ENCODE data around the gene GALR2. TPM values are rescaled to one million over a fixed set of nuclear protein-coding genes. Genes with fewer than 3 reads are reported as not detected.

GALR2 gene
- total RNA-seq, 1 experiment from 2014 or later = 0.61 TPM

DNA sequence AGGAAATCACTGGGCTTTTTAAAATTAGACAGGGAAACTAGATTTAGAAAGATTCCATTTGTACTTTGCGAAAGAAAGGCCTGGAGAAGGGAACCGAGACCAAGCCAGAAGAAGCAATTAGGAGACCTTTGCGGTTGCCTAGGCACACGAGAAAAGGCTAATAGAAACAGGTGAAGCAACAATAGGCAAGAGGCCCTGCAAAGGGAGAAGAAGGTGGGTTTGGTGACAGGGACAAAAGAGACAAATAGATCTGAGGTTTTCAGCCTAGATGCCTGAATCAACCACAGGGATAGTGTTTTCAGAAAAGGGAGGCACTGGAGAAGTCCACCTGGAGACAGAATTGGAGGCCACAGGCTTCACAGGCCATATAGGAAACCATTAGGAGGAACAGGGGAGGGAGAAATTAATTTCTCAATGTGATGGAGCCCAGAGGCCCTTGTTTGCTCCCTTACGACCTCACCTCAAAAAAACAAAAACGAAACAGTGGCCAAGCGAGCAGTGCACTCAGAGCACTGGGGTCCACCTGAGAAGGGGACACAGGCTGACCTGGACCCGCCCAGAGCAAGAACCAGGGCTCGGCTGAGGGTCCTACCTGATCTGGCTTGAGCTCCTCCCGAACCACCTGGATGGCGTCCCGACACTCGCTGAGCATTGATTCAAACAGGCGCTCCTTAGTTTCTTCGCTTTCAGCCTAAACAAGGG lies 24.6 kb upstream of the GALR2 start:
- Mint-ChIP-seq H3K4me3 (ENCODE audit: low read depth, unreplicated experiment) (peak overlapping the region; percentile 66), H3K36me3 (ENCODE audit: insufficient read depth, unreplicated experiment) (peaks cover 86% of the 10 kb centered on the region), H3K27ac (ENCODE audit: unreplicated experiment) (peak overlapping the region; percentile 94)

DNA sequence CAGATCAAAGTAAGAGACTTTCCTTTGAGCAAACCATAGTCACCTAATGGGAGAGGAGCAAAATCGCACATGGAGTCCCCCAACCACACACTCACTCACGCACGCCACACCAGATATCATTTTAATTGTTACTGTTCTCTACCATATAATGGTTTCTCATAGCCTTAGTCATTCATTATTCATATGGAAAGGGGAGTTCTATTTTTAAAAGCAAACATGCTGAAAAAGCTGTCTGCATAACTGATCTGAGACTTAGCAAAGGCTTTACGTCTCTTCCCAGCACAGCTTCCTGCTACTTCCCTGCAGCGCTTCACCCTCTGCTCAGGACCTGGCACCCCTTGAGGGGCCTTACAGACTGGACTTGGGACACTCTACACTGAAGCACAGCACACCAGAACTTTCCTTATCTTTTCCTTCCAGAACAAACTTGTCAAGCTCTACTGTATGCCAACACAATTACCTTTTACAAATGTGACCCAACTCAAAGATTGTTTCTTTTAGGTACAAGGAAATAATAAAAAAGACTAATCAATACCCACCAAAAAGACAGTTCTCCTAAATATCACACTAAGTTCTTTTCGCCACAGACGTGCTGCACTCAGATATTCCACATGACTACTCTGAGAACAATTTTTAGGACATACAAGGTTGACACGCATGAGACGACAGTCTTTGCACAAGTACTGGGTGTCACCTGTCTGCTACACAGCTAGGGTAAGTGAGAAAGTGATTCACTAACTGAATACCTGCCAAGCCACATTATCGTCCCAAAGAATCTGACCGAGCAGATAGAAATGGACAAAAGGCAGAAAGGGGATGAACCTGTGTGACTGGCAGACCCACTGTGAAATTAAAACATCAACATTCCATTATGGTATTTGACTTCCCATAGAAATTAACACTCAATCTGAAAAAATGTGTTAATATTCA lies 23.8 kb upstream of the GALR2 start:
- intact Hi-C loops (cut with micrococcal nuclease; ENCODE audit: unreplicated experiment) = no loop called here
- peaks cover 86% of the 10 kb centered on the region for H3K36me3 Mint-ChIP-seq (ENCODE audit: insufficient read depth, unreplicated experiment)

More for the DNA sequence above, 24.6 kb upstream of the GALR2 start:
- Mint-ChIP-seq H3K4me1 (ENCODE audit: low read depth, unreplicated experiment) (peaks cover 58% of the 10 kb centered on the region), H3K27me3 (ENCODE audit: unreplicated experiment) (no peaks in the 10 kb centered on the region), H3K9me3 (ENCODE audit: low read depth, unreplicated experiment) (no peaks in the 10 kb centered on the region)
- TF ChIP-seq, protein P1, sequence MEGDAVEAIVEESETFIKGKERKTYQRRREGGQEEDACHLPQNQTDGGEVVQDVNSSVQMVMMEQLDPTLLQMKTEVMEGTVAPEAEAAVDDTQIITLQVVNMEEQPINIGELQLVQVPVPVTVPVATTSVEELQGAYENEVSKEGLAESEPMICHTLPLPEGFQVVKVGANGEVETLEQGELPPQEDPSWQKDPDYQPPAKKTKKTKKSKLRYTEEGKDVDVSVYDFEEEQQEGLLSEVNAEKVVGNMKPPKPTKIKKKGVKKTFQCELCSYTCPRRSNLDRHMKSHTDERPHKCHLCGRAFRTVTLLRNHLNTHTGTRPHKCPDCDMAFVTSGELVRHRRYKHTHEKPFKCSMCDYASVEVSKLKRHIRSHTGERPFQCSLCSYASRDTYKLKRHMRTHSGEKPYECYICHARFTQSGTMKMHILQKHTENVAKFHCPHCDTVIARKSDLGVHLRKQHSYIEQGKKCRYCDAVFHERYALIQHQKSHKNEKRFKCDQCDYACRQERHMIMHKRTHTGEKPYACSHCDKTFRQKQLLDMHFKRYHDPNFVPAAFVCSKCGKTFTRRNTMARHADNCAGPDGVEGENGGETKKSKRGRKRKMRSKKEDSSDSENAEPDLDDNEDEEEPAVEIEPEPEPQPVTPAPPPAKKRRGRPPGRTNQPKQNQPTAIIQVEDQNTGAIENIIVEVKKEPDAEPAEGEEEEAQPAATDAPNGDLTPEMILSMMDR (IDR thresholded peaks at IDR 0.05; ENCODE audit: unreplicated experiment) = no peak
- CTCF ChIA-PET = interaction anchor here (1.5 kb wide), 1 partner anchor 40 kb away, joined by 4 read pairs; no protein-coding TSS in a partner anchor
- intact Hi-C loops (cut with micrococcal nuclease; ENCODE audit: unreplicated experiment) = no loop called here
- BruUV-seq (replicated peaks) = no TSS peak
- no peak for DNase-seq

DNA sequence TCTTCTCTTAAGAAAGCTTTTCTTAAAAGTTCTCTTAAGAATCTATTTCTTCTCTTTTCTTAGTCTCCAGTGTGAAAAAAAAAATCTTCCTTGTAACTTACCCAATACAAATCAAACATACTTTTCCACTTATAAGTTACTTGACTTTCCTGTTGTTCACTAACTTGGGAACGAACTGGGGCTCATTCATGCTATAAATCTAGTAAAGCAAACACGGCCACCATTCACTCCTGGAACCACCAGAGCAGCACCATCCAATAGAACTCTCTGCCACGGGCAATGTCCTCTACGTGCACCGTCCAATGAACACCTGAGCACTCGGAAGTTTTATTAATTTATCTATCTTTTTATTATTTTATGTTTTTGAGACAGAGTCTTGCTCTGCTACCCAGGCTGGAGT lies 23.0 kb upstream of the GALR2 start:
- peaks cover 86% of the 10 kb centered on the region for H3K36me3 Mint-ChIP-seq (ENCODE audit: insufficient read depth, unreplicated experiment)
- DNase-seq = no peak
- peak overlapping the region; percentile 94 for H3K27ac Mint-ChIP-seq (ENCODE audit: unreplicated experiment)
- H3K27me3 Mint-ChIP-seq (ENCODE audit: unreplicated experiment) = no peaks in the 10 kb centered on the region
- TF ChIP-seq, protein P1 (IDR thresholded peaks at IDR 0.05; ENCODE audit: unreplicated experiment) = no peak
- no peaks in the 10 kb centered on the region for H3K9me3 Mint-ChIP-seq (ENCODE audit: low read depth, unreplicated experiment)
- no TSS peak for BruUV-seq (replicated peaks)
- peaks cover 67% of the 10 kb centered on the region for H3K4me1 Mint-ChIP-seq (ENCODE audit: low read depth, unreplicated experiment)
- intact Hi-C loops (cut with micrococcal nuclease; ENCODE audit: unreplicated experiment) = no loop called here
- H3K4me3 Mint-ChIP-seq (ENCODE audit: low read depth, unreplicated experiment) = peak overlapping the region; percentile 66
- CTCF ChIA-PET = interaction anchor here (0.9 to 1.5 kb wide), 4 partner anchors 24 to 146 kb away, joined by 3 to 6 read pairs (median 4); partner anchors contain the start of gene EVPL

More for the DNA sequence above, 23.8 kb upstream of the GALR2 start:
- H3K27ac Mint-ChIP-seq (ENCODE audit: unreplicated experiment) = peak overlapping the region; percentile 94
- H3K4me3 Mint-ChIP-seq (ENCODE audit: low read depth, unreplicated experiment) = peak overlapping the region; percentile 66
- DNase-seq = peak; percentile 62
- H3K4me1 Mint-ChIP-seq (ENCODE audit: low read depth, unreplicated experiment) = peaks cover 60% of the 10 kb centered on the region
- TF ChIP-seq, protein P1 (IDR thresholded peaks at IDR 0.05; ENCODE audit: unreplicated experiment) = no peak
- H3K27me3 Mint-ChIP-seq (ENCODE audit: unreplicated experiment) = no peaks in the 10 kb centered on the region
- BruUV-seq (replicated peaks) = no TSS peak
- H3K9me3 Mint-ChIP-seq (ENCODE audit: low read depth, unreplicated experiment) = no peaks in the 10 kb centered on the region
- CTCF ChIA-PET = interaction anchor here (0.6 to 1.5 kb wide), 5 partner anchors 23 to 145 kb away, joined by 3 to 6 read pairs (median 4); partner anchors contain the start of gene EVPL
